ENCODE data around the gene MROH2A.

GRCh38 chr2:233728723-233729301, 49.3 kb upstream of the MROH2A start, which contains the start of gene UGT1A3:
- TF ChIP-seq MLLT1 (IDR thresholded peaks at IDR 0.05), result no peak
- TF ChIP-seq ZNF740 (CRISPR knock-in tag; IDR thresholded peaks at IDR 0.05), result no peak
- no peak for TF ChIP-seq ZNF740 (tag; IDR thresholded peaks at IDR 0.05)
- no peak for TF ChIP-seq CTCF (IDR thresholded peaks at IDR 0.05 in 2 of 3, conservative IDR thresholded peaks at IDR 0.05 in 1 of 3; ENCODE audit: insufficient read depth in 2 of 3, low read depth in 1 of 3, low read length in 3 of 3)
- TF ChIP-seq STAG1 (CRISPR knock-in tag; IDR thresholded peaks at IDR 0.05; ENCODE audit: borderline replicate concordance), result no peak
- TF ChIP-seq NR2C2 (CRISPR knock-in tag; IDR thresholded peaks at IDR 0.05), result no peak
- no peak for TF ChIP-seq NR2C2 (tag; IDR thresholded peaks at IDR 0.05)
- no peak for TF ChIP-seq POLR2B (IDR thresholded peaks at IDR 0.05; ENCODE audit: low read depth, partially characterized antibody)
- TF ChIP-seq ZNF717 (CRISPR knock-in tag; IDR thresholded peaks at IDR 0.05), result no peak
- no peak for TF ChIP-seq EP300 (IDR thresholded peaks at IDR 0.05; ENCODE audit: low read length)
- no peak for TF ChIP-seq RCOR1 (IDR thresholded peaks at IDR 0.05; ENCODE audit: borderline replicate concordance in 1 of 2, low read depth in 2 of 2, low read length in 2 of 2)
- no peak for TF ChIP-seq MAX (CRISPR knock-in tag; IDR thresholded peaks at IDR 0.05)
- TF ChIP-seq EZH2 (IDR thresholded peaks at IDR 0.05; ENCODE audit: borderline replicate concordance, low read depth, low read length), result no peak
- TF ChIP-seq TEAD2 (tag; IDR thresholded peaks at IDR 0.05), result no peak
